Calu3 (cell line): ENCODE data around the gene NTRK1. TPM values are rescaled to one million over a fixed set of nuclear protein-coding genes. Genes with fewer than 3 reads are reported as not detected.

Experiments used
- BruUV-seq: library from RNA; stranded (reverse); fragments of 400-500 nt; replicated peaks from 2 replicates; lab custom pipeline; 2021; lab: Mats Ljungman, UMichigan
- CTCF ChIA-PET: fragments of 300-600 bp; sonication (Branson Sonifier 250); formaldehyde crosslinking; loops from one replicate; lab custom pipeline; 2022; ENCODE audit warnings: antibody characterized with exemption; lab: Charles Lee
- DNase-seq: peaks from one replicate; pipeline ENCODE4 v3.0.0; 2022
- H3K27ac Mint-ChIP-seq: one replicate; pipeline ENCODE4 v1.8.0; 2022; ENCODE audit warnings: mixed read lengths; ENCODE audit not compliant: unreplicated experiment
- H3K27me3 Mint-ChIP-seq: one replicate; pipeline ENCODE4 v1.8.0; 2022; ENCODE audit warnings: mixed read lengths; ENCODE audit not compliant: unreplicated experiment
- H3K36me3 Mint-ChIP-seq: one replicate; pipeline ENCODE4 v1.8.0; 2022; ENCODE audit warnings: mild to moderate bottlenecking, moderate library complexity, mixed read lengths; ENCODE audit not compliant: insufficient read depth, unreplicated experiment
- H3K4me1 Mint-ChIP-seq: one replicate; pipeline ENCODE4 v1.8.0; 2022; ENCODE audit warnings: mild to moderate bottlenecking, low read depth, mixed read lengths; ENCODE audit not compliant: unreplicated experiment
- H3K4me3 Mint-ChIP-seq: one replicate; pipeline ENCODE4 v1.8.0; 2022; ENCODE audit warnings: mild to moderate bottlenecking, low read depth, moderate library complexity, mixed read lengths; ENCODE audit not compliant: unreplicated experiment
- H3K9me3 Mint-ChIP-seq: one replicate; pipeline ENCODE4 v1.8.0; 2022; ENCODE audit warnings: low read depth, mixed read lengths; ENCODE audit not compliant: unreplicated experiment
- intact Hi-C: fragments of 100-400 bp; cut with micrococcal nuclease; formaldehyde crosslinking; loops from one replicate; pipeline ENCODE4 v1.10.0; 2022; ENCODE audit not compliant: unreplicated experiment
- total RNA-seq: library from RNA; stranded (reverse); gene quantifications from 2 replicates; pipeline ENCODE4 v1.2.3, GENCODE V29; 2022
- TF ChIP-seq, protein P1 (sequence below): fragments of 200-600 bp; IDR thresholded peaks from one replicate; pipeline ENCODE4 v1.8.0; 2022; ENCODE audit warnings: antibody characterized with exemption; ENCODE audit not compliant: unreplicated experiment

The NTRK1 gene
- total RNA-seq, 1 experiment from 2014 or later: not detected

DNA sequence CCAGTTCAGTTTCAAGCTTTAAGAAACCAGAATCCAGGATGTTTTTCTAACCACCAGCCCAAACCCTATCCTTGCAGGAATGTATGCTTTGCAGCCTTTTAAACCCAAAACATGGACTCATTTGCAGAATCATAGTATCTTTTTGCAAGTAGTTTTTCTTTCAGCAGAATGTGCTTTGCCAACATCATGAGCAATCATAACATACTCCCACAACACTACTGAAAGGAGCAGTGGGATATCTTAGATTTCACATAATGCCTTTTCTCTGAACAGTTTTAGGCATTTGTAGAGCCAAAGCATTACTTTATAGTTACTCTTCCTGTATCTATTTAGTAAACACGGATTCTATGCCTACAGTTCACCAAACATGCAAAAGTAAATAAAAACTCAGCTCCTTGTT lies 34.0 kb upstream of the NTRK1 start:
- Mint-ChIP-seq H3K9me3 (no peaks in the 10 kb centered on the region), H3K4me1 (no peaks in the 10 kb centered on the region), H3K27me3 (peaks cover 73% of the 10 kb centered on the region), H3K27ac (no peak overlapping the region), H3K36me3 (no peaks in the 10 kb centered on the region), H3K4me3 (no peak overlapping the region)
- CTCF ChIA-PET: interaction anchor here (0.6 to 0.7 kb wide), 2 partner anchors 11 to 28 kb away, joined by 3 to 5 read pairs; no protein-coding TSS in a partner anchor
- intact Hi-C loops: no loop called here
- no TSS peak for BruUV-seq
- DNase-seq: no peak
- TF ChIP-seq, protein P1, sequence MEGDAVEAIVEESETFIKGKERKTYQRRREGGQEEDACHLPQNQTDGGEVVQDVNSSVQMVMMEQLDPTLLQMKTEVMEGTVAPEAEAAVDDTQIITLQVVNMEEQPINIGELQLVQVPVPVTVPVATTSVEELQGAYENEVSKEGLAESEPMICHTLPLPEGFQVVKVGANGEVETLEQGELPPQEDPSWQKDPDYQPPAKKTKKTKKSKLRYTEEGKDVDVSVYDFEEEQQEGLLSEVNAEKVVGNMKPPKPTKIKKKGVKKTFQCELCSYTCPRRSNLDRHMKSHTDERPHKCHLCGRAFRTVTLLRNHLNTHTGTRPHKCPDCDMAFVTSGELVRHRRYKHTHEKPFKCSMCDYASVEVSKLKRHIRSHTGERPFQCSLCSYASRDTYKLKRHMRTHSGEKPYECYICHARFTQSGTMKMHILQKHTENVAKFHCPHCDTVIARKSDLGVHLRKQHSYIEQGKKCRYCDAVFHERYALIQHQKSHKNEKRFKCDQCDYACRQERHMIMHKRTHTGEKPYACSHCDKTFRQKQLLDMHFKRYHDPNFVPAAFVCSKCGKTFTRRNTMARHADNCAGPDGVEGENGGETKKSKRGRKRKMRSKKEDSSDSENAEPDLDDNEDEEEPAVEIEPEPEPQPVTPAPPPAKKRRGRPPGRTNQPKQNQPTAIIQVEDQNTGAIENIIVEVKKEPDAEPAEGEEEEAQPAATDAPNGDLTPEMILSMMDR: no peak

DNA sequence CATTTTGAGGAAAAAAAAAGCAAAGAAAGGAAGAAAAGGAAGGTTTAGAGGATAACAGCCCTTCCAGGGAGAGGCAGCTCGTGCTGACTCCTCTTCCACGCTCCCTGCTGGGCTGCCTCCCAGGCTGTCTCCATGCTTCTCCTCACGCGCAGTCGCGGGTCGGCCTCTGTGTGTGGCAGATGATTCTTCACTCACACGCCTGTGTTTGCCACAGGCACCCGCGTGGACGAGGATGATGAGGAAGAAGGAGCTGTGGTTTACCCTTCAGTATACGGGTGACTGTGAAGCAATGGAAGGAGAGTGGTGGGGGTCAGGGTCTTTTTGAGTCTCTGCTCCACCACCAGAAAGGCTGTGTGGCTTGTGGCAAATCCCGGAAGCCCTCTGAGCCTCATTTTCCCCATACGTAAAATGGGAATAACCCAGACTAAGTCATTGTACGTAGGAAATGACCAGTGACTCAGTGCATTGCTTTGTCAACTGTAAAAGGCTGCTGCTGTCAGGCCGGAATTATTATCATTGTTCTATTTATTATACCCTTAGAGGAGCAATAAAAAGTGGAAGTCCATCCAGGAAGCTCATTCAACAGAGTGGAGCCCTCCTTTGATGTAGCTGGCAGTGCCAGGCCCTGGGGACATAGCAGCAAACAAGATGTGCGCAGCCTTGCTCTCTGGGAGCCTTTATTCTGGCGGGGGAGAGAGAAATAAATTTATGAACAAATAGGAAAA lies 32.1 kb upstream of the NTRK1 start:
- no peaks in the 10 kb centered on the region for H3K9me3 Mint-ChIP-seq
- no peak for DNase-seq
- no peaks in the 10 kb centered on the region for H3K36me3 Mint-ChIP-seq
- H3K4me1 Mint-ChIP-seq: no peaks in the 10 kb centered on the region
- no peak overlapping the region for H3K4me3 Mint-ChIP-seq
- peaks cover 73% of the 10 kb centered on the region for H3K27me3 Mint-ChIP-seq
- intact Hi-C loops: no loop called here
- TF ChIP-seq, protein P1: no peak
- no peak overlapping the region for H3K27ac Mint-ChIP-seq
- CTCF ChIA-PET: interaction anchor here (0.5 kb wide), 1 partner anchor 117 kb away, joined by 3 read pairs; no protein-coding TSS in a partner anchor
- BruUV-seq: no TSS peak

DNA sequence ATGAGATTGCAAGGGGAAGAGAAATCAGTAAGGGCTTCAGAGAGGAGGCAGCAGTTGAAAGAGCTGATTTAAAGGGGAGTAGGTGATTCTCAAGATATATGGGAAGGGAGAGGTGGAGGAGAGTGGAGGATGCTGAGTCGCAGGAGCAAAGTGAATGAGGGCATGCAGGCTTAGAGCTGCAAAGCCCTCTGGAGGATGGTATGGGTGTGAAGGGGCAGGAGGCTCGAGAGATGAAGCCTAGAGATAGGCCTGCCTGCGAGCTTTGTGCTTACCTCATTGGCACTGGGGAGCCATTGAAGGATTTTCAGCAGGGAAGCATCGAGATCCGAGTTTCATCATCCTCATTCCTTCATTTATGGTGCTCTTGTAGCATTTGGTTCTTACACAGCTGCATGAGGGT lies 28.2 kb upstream of the NTRK1 start:
- intact Hi-C loops: no loop called here
- no TSS peak for BruUV-seq
- no peaks in the 10 kb centered on the region for H3K4me1 Mint-ChIP-seq
- TF ChIP-seq, protein P1: no peak
- CTCF ChIA-PET: no interaction called here
- no peak overlapping the region for H3K4me3 Mint-ChIP-seq
- no peaks in the 10 kb centered on the region for H3K9me3 Mint-ChIP-seq
- DNase-seq: no peak
- H3K36me3 Mint-ChIP-seq: no peaks in the 10 kb centered on the region
- H3K27me3 Mint-ChIP-seq: peaks cover 93% of the 10 kb centered on the region
- no peak overlapping the region for H3K27ac Mint-ChIP-seq

DNA sequence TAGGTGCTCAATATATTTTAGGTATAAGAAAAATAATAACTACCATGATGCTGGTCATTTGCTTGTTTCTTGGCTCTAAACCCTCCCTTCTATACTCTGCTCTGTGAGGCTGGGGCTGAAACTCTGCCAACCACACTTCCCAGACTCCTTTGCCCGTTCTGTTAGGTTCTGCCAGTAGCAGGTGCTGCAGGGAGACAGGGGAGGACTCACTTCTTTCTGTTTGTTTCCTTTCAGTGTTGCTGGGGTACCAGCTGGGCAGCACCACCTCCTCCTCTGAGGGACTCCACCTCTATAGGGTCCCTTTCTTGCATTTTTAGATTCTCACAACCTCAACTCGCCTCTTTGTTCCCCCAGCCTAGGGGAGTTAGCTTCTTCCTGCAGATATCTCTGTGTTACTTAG lies 27.1 kb upstream of the NTRK1 start:
- no TSS peak for BruUV-seq
- CTCF ChIA-PET: interaction anchor here (0.5 kb wide), 1 partner anchor 54 kb away, joined by 4 read pairs; no protein-coding TSS in a partner anchor
- peaks cover 94% of the 10 kb centered on the region for H3K27me3 Mint-ChIP-seq
- H3K4me3 Mint-ChIP-seq: no peak overlapping the region
- no peak for DNase-seq
- TF ChIP-seq, protein P1: no peak
- no peaks in the 10 kb centered on the region for H3K4me1 Mint-ChIP-seq
- no peaks in the 10 kb centered on the region for H3K9me3 Mint-ChIP-seq
- intact Hi-C loops: no loop called here
- no peaks in the 10 kb centered on the region for H3K36me3 Mint-ChIP-seq
- H3K27ac Mint-ChIP-seq: no peak overlapping the region
